GM23338 (cell line): ENCODE data around the gene MYCBP2.

Source experiments
- CREB1 ChIP-seq: fragments of 250-450 bp; sonication (Bioruptor Pico); IDR thresholded peaks from 2 replicates; pipeline ENCODE4 v1.5.0; 2020; ENCODE audit warnings: low read depth, mild to moderate bottlenecking, moderate library complexity
- EZH2 ChIP-seq: fragments of 200-600 bp; sonication (generic); IDR thresholded peaks from one replicate; pipeline ENCODE4 v1.8.0; 2017; ENCODE audit warnings: antibody characterized with exemption, mild to moderate bottlenecking, low read depth; ENCODE audit not compliant: unreplicated experiment
- EZH2phosphoT487 ChIP-seq: fragments of 200-600 bp; sonication (generic); IDR thresholded peaks from one replicate; pipeline ENCODE4 v1.8.1; 2018; ENCODE audit warnings: antibody characterized with exemption; ENCODE audit not compliant: unreplicated experiment
- JUNB ChIP-seq: IDR thresholded peaks from one replicate; pipeline ENCODE4 v1.6.1; 2016; ENCODE audit warnings: antibody characterized with exemption; ENCODE audit not compliant: unreplicated experiment
- NANOG ChIP-seq: IDR thresholded peaks from 2 replicates; pipeline ENCODE4 v1.6.1; 2016; ENCODE audit warnings: antibody characterized with exemption, borderline replicate concordance
- POLR2AphosphoS5 ChIP-seq: IDR thresholded peaks from 2 replicates; pipeline ENCODE4 v1.6.1; 2016; ENCODE audit warnings: antibody characterized with exemption, low read depth
- STAT1 ChIP-seq: IDR thresholded peaks from one replicate; pipeline ENCODE4 v1.6.1; 2016; ENCODE audit warnings: antibody characterized with exemption; ENCODE audit not compliant: unreplicated experiment
- ZNF114 ChIP-seq: fragments of 250-450 bp; sonication (Bioruptor Pico); IDR thresholded peaks from 2 replicates; pipeline ENCODE4 v1.5.0; 2020; ENCODE audit warnings: mild to moderate bottlenecking, moderate library complexity
- ZNF331 ChIP-seq: fragments of 250-450 bp; sonication (Bioruptor Pico); IDR thresholded peaks from 2 replicates; pipeline ENCODE4 v1.5.0; 2020; ENCODE audit warnings: low read depth, mild to moderate bottlenecking, moderate library complexity
- TF ChIP-seq, protein P1 (sequence below), 2 experiments: fragments of 200-600 bp in 1 of 2; sonication (generic) in 1 of 2; conservative IDR thresholded peaks; 2 replicates each; pipeline versions ENCODE4 v1.5.1 to v1.6.1; 2016 to 2017; ENCODE audit warnings: antibody characterized with exemption in 2 of 2, low read depth in 2 of 2, mild to moderate bottlenecking in 2 of 2, moderate library complexity in 1 of 2
- TF ChIP-seq, protein P2 (sequence below): IDR thresholded peaks from one replicate; pipeline ENCODE4 v1.6.1; 2018; ENCODE audit warnings: antibody characterized with exemption; ENCODE audit not compliant: unreplicated experiment
- TF ChIP-seq, protein P3 (sequence below): IDR thresholded peaks from 2 replicates; pipeline ENCODE4 v1.6.1; 2016; ENCODE audit warnings: antibody characterized with exemption
- TF ChIP-seq, protein P4 (sequence below): fragments of 250-450 bp; sonication (Bioruptor Pico); IDR thresholded peaks from 2 replicates; pipeline ENCODE4 v1.5.0; 2020; ENCODE audit warnings: mild to moderate bottlenecking, moderate library complexity

- TF ChIP-seq POLR2AphosphoS5, result no peak
- TF ChIP-seq EZH2, result no peak
- TF ChIP-seq, protein P1, sequence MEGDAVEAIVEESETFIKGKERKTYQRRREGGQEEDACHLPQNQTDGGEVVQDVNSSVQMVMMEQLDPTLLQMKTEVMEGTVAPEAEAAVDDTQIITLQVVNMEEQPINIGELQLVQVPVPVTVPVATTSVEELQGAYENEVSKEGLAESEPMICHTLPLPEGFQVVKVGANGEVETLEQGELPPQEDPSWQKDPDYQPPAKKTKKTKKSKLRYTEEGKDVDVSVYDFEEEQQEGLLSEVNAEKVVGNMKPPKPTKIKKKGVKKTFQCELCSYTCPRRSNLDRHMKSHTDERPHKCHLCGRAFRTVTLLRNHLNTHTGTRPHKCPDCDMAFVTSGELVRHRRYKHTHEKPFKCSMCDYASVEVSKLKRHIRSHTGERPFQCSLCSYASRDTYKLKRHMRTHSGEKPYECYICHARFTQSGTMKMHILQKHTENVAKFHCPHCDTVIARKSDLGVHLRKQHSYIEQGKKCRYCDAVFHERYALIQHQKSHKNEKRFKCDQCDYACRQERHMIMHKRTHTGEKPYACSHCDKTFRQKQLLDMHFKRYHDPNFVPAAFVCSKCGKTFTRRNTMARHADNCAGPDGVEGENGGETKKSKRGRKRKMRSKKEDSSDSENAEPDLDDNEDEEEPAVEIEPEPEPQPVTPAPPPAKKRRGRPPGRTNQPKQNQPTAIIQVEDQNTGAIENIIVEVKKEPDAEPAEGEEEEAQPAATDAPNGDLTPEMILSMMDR (conservative IDR thresholded peaks at IDR 0.05; ENCODE audit: low read depth in 2 of 2), result no peak
- TF ChIP-seq EZH2phosphoT487, result no peak
- TF ChIP-seq ZNF114 (CRISPR knock-in tag), result no peak
- TF ChIP-seq, protein P2, sequence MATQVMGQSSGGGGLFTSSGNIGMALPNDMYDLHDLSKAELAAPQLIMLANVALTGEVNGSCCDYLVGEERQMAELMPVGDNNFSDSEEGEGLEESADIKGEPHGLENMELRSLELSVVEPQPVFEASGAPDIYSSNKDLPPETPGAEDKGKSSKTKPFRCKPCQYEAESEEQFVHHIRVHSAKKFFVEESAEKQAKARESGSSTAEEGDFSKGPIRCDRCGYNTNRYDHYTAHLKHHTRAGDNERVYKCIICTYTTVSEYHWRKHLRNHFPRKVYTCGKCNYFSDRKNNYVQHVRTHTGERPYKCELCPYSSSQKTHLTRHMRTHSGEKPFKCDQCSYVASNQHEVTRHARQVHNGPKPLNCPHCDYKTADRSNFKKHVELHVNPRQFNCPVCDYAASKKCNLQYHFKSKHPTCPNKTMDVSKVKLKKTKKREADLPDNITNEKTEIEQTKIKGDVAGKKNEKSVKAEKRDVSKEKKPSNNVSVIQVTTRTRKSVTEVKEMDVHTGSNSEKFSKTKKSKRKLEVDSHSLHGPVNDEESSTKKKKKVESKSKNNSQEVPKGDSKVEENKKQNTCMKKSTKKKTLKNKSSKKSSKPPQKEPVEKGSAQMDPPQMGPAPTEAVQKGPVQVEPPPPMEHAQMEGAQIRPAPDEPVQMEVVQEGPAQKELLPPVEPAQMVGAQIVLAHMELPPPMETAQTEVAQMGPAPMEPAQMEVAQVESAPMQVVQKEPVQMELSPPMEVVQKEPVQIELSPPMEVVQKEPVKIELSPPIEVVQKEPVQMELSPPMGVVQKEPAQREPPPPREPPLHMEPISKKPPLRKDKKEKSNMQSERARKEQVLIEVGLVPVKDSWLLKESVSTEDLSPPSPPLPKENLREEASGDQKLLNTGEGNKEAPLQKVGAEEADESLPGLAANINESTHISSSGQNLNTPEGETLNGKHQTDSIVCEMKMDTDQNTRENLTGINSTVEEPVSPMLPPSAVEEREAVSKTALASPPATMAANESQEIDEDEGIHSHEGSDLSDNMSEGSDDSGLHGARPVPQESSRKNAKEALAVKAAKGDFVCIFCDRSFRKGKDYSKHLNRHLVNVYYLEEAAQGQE, result no peak
- TF ChIP-seq JUNB, result no peak
- no peak for TF ChIP-seq CREB1 (CRISPR knock-in tag)
- no peak for TF ChIP-seq ZNF331
- TF ChIP-seq, protein P3, sequence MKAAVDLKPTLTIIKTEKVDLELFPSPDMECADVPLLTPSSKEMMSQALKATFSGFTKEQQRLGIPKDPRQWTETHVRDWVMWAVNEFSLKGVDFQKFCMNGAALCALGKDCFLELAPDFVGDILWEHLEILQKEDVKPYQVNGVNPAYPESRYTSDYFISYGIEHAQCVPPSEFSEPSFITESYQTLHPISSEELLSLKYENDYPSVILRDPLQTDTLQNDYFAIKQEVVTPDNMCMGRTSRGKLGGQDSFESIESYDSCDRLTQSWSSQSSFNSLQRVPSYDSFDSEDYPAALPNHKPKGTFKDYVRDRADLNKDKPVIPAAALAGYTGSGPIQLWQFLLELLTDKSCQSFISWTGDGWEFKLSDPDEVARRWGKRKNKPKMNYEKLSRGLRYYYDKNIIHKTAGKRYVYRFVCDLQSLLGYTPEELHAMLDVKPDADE, result no peak
- TF ChIP-seq, protein P4, sequence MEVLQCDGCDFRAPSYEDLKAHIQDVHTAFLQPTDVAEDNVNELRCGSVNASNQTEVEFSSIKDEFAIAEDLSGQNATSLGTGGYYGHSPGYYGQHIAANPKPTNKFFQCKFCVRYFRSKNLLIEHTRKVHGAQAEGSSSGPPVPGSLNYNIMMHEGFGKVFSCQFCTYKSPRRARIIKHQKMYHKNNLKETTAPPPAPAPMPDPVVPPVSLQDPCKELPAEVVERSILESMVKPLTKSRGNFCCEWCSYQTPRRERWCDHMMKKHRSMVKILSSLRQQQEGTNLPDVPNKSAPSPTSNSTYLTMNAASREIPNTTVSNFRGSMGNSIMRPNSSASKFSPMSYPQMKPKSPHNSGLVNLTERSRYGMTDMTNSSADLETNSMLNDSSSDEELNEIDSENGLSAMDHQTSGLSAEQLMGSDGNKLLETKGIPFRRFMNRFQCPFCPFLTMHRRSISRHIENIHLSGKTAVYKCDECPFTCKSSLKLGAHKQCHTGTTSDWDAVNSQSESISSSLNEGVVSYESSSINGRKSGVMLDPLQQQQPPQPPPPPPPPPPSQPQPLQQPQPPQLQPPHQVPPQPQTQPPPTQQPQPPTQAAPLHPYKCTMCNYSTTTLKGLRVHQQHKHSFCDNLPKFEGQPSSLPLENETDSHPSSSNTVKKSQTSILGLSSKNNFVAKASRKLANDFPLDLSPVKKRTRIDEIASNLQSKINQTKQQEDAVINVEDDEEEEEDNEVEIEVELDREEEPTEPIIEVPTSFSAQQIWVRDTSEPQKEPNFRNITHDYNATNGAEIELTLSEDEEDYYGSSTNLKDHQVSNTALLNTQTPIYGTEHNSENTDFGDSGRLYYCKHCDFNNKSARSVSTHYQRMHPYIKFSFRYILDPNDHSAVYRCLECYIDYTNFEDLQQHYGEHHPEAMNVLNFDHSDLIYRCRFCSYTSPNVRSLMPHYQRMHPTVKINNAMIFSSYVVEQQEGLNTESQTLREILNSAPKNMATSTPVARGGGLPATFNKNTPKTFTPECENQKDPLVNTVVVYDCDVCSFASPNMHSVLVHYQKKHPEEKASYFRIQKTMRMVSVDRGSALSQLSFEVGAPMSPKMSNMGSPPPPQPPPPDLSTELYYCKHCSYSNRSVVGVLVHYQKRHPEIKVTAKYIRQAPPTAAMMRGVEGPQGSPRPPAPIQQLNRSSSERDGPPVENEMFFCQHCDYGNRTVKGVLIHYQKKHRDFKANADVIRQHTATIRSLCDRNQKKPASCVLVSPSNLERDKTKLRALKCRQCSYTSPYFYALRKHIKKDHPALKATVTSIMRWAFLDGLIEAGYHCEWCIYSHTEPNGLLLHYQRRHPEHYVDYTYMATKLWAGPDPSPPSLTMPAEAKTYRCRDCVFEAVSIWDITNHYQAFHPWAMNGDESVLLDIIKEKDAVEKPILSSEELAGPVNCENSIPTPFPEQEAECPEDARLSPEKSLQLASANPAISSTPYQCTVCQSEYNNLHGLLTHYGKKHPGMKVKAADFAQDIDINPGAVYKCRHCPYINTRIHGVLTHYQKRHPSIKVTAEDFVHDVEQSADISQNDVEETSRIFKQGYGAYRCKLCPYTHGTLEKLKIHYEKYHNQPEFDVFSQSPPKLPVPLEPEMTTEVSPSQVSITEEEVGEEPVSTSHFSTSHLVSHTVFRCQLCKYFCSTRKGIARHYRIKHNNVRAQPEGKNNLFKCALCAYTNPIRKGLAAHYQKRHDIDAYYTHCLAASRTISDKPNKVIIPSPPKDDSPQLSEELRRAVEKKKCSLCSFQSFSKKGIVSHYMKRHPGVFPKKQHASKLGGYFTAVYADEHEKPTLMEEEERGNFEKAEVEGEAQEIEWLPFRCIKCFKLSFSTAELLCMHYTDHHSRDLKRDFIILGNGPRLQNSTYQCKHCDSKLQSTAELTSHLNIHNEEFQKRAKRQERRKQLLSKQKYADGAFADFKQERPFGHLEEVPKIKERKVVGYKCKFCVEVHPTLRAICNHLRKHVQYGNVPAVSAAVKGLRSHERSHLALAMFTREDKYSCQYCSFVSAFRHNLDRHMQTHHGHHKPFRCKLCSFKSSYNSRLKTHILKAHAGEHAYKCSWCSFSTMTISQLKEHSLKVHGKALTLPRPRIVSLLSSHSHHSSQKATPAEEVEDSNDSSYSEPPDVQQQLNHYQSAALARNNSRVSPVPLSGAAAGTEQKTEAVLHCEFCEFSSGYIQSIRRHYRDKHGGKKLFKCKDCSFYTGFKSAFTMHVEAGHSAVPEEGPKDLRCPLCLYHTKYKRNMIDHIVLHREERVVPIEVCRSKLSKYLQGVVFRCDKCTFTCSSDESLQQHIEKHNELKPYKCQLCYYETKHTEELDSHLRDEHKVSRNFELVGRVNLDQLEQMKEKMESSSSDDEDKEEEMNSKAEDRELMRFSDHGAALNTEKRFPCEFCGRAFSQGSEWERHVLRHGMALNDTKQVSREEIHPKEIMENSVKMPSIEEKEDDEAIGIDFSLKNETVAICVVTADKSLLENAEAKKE (CRISPR knock-in tag), result no peak
- no peak for TF ChIP-seq STAT1
- TF ChIP-seq NANOG, result no peak
Measured at GRCh38 chr13:77084755-77085154, 242.1 kb downstream of the MYCBP2 start.
